ENCODE data around the gene SSH2.
"Not testable (repeated sequence)": the region's sequence is repeated elsewhere in the genome, so short reads cannot be mapped to it uniquely, and the experiment has no call there.

Gene SSH2

DNA sequence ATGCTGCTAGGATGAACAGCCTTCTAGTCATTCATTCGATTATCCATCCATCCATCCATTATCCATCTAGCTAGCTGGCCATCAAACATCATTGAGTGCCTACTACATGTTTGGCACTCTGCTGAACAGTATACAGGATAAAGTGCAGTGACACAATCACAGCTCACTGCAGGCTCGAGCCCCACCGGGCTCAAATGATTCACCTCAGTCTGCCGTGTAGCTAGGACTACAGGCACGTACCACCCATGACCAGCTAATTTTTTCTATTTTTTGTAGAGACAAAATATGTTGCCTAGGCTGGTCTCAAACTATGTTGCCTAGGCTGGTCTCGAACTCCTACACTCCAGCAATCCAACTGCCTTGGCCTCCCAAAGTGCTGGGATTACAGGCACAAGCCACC, 50.0 kb downstream of the SSH2 start:
- DNase-seq (ENCODE audit: low spot score): no peak

DNA sequence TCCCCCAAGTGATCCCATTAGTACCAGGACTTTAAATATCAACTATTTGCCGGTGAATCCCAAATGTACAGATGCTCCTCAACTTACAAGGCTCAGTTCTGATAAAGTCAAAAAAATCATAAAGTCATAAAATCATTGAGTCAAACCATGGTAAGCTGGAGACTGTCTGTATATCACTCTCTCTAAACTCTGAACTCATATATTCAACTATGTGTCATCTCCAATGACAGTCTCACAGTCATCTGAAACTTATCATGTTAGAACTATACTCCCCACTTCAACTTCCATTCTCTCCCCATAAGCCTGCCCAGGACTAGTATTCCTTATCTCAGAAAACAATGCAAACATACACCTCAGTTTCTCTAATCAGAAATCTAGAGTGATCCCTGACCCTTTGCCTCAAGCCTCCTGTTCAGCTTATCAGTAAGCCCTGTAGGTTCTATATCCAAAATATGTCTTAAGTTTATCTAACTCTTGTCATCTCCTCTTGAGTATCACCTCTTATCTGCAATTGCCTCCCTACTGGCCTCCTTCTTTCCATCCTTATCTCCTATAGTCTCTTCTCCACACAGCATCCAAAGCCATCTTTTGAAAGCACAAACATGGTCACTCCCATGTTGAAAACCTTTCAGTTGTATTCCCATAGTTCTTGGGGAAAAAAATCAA, 55.0 kb downstream of the SSH2 start:
- DNase-seq (ENCODE audit: low spot score): no peak

- DNase-seq (ENCODE audit: low spot score): not testable (repeated sequence)
These were observed 55.7 kb downstream of the SSH2 start for GRCh38 chr17:29874358-29874757.

DNA sequence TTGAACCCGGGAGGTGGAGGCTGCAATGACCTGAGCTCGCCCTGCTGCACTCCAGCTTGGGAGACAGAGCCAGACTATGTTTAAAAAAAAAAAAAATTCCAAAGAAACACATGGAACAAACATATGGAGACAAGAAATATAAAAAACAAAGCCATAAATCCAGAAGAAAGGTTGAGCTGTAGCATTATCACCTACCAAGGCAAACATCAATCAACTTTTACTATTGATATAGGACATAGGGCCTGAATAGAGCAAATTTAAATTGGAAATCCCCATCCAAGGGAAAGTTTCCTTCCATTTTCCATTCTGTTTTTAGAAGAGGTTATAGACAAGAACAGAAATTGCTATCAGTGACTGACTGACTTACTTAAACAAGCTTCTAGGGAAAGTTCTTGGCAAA, 56.6 kb downstream of the SSH2 start:
- no peak for DNase-seq (ENCODE audit: low spot score)

GRCh38 chr17:29870836-29871465, 59.1 kb downstream of the SSH2 start:
- no peak for DNase-seq (ENCODE audit: low spot score)

DNA sequence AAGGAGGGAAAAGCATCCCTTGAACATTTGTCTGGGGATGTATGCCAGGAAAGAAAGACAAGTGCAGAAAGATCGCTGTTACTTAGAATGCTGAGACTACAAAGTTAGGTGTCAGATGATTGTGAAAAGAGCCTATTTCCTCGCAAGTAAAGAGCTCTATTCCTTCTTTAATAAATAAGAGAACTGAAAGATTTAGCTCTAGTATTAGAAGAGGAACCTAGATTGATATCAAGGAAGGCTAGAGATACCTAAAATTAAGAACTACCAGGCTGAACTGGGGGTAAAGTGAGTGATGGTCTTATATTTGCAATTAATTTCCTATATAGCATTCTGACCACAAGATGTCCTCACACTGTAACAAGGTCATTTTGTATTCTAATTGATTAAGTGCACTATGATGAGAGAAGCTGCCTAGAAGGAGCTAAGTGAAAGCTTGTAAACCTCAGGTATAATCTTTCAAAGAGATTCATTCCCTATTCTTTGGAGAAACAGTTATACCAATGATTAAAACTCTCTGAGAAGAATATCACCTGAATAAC, 62.3 kb downstream of the SSH2 start:
- DNase-seq (ENCODE audit: low spot score): no peak

GRCh38 chr17:29866746-29867404, 63.2 kb downstream of the SSH2 start:
- no peak for DNase-seq (ENCODE audit: low spot score)

DNA sequence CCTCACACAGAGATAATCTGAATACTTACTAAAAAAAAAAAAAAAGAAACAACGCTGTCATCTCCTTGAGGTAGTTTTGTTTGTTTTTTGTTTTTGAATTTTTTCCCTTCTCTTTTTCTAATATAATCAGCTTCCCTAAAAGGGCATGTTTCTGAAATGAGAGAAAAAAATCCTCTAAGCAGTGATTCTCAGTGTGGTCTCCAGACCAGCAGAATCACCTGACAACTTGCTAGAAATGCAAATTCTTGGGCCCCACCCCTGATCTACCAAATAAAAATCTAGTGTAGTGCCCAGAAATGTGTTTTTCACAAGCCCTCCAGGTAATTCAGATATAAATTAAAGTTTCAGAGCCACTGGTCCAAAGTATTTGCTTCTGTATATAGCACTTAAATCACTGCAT, 65.4 kb downstream of the SSH2 start:
- DNase-seq (ENCODE audit: low spot score): no peak

GRCh38 chr17:29864123-29864522, 65.9 kb downstream of the SSH2 start:
- not testable (repeated sequence) for DNase-seq (ENCODE audit: low spot score)

- DNase-seq (ENCODE audit: low spot score): no peak
These were observed 67.1 kb downstream of the SSH2 start for GRCh38 chr17:29862951-29863350.

GRCh38 chr17:29862127-29862526, 67.9 kb downstream of the SSH2 start:
- no peak for DNase-seq (ENCODE audit: low spot score)

DNA sequence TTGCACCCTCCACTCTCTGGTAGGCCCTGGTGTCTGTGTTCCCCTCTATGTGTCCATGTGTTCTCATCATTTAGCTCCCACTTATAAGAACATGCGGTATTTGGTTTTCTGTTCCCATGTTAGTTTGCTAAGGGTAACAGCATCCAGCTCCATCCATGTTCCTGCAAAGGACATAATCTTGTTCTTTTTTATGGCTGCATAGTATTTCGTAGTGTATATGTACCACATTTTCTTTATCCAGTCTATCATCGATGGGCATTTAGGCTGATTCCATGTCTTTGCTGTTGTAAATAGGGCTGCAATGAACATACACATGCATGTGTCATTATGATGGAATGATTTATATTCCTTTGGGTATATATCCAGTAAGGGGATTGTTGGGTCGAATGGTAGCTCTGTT, 70.6 kb downstream of the SSH2 start:
- DNase-seq (ENCODE audit: low spot score): not testable (repeated sequence)

- DNase-seq (ENCODE audit: low spot score): no peak
These were observed 72.2 kb downstream of the SSH2 start for GRCh38 chr17:29857823-29858222.

GRCh38 chr17:29857105-29857504, 72.9 kb downstream of the SSH2 start:
- not testable (repeated sequence) for DNase-seq (ENCODE audit: low spot score)

DNA sequence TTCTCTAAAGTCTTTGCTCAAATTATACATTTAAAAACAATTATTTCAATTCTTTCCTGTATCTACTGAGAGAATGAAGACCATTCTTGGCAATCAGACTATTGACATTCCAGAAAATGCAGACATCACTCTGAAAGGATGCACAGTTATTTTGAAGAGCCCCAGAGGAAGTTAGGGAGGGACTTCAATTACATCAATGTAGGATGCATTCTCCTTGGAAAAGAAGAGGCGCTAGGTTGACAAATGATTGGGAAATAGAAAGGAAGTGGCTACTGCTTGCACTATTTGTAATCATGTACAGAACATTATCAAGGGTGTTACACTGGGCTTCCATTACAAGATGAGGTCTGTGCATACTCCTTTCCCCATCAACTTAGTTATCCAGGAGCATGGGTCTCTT, 74.3 kb downstream of the SSH2 start:
- no peak for DNase-seq (ENCODE audit: low spot score)

DNA sequence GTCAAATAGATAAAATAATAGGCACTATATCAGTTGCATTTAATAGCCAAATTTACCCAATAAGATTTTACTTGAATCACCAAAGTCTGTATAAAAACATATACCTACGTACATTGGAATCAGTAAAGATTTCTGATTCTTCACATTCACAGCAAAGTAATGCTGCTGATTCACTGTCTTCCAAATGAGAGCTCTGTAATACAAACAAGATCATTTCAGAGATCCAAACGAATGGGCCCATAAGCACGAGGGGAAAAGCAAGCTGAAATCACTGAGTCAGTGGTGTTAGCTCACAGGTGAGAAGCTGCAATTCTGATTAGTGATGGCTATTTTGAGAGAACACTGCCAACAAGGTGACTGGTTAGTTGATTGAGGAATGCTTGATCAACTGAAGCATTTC, 81.3 kb downstream of the SSH2 start:
- no peak for DNase-seq (ENCODE audit: low spot score)

DNA sequence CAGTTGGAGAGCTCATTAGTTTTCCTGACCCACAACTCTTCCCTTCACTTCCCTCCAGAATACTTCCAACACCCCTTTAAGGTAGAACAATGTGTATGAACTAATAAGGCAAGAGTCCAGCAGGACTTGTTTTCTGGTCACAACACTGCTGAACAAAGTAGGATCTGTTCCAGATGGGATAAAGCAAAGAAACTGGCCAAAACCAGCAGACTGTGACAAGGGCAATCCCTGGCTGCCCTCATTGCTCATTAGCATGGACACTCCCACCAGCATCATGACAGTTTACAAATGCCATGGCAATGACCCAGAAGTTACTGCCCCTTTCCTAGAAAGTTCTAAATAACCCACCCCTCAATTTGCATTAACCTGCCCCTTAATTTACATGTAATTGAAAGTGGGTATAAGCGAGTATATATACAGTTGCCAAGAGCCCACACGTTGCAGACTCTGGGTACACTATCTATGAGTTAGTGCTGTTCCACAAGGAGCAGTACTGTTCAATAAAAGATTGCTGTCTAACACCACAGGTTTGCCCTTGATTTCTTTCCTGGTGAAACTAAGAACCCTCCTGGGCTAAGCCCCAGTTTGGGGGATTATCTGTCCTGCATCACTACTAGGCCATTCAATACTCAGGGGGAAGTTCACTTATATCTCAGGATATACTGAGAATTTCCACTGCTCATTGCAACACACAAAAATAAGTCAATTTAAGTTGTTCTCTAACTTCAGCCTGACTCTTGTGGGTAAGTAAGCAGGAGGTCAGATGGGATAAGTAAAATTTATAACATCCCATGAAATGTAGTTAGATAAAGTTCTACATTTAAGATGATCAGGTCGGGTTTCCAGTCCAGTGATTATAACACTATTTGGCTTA, 82.3 kb downstream of the SSH2 start:
- no peak for DNase-seq (ENCODE audit: low spot score)

DNA sequence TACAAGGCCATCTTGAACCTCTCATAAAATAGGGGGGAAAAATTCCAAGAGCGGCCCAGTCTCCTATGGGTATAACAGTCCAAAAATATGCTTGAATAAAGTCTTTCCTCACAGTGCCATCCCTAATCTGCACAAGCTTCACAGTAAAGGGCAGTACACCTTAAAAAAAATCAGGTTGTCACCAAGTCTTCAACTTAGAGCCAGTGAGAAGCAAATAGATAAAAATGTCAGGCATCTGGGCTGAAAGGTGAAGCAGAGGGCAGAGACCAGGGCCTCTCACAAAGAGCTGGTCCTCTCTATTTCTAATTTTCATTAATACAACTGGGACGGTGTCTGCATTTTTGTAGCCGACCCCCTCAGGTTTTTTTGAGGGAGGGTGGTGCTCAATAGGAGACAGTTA, 82.9 kb downstream of the SSH2 start:
- DNase-seq (ENCODE audit: low spot score): no peak

GRCh38 chr17:29846298-29846697, 83.7 kb downstream of the SSH2 start:
- DNase-seq (ENCODE audit: low spot score): no peak

DNA sequence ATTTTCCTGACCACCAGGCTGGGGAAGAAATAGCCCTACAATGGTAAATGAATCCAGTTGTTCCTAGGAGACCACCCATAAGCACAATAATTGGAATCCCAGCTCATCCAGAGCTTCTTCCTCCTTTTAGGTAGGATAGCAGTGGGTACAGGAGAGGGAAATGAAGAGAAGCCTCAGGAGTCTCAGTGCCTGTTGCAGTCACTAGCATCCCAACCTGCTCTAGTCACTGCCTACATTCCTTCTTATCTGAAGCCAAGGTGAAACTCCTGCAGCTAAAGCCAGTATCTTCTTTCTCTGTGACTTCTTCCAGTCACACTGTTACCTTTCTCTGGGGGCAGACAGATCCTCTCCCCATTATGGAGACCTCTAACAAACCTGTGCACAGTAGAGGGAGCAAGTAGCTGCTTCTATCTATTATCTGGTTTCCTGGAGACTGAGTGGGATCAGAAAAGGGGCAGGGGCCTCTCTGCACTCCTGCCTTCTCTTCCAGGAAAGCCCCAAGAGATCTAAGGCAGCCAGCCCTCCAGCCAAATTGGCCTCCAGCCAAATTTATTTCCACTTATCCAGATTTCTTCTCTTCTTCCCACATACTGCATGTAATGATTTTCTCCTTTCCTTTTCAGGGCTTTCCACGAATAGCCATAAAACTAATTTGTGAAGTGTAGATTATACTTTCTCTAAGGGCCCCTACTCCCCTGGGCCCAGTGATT, 85.5 kb downstream of the SSH2 start:
- no peak for DNase-seq (ENCODE audit: low spot score)

DNA sequence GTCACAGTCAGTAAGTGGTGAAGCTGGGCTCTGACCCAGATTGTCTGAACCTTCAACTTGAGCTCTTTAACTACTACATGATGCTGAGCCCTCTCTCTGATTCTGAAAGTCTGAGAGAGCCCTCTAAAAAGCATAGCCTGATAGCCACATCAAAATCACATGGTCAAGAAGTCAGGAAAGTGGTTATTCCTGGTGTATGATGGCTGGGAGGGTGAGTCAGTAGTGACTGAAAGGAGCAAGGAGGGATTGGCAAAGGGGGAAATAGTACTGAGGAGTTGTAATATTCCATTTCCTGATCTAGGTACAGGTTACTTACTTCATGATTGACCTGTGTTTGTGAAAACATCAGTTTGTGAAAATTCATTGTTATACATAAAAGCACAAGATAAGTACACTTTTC, 89.1 kb downstream of the SSH2 start:
- no peak for DNase-seq (ENCODE audit: low spot score)

DNA sequence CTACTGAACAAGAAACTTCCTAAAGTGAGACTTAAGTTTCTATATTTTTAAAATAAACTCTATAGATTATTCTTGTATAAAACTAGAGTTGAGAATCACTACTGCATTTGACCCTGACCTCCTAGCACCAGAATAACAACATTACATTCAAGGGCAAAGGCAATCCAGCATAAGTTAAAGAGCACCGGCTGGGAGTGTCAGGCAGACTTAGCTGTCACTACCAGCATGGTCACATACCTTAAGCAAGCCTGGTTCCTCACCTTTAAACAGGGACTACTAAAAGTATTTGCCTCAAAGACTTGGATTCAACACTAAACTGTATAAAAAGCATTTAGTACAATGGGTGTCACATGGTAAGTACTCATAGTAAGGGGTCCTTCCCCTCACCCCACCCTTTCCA, 90.4 kb downstream of the SSH2 start:
- DNase-seq (ENCODE audit: low spot score): no peak

Measured in activated CD4-positive, alpha-beta T cell treated with anti-CD3 and anti-CD28 coated beads, Interleukin-2, Interleukin-4, amounts not matched to agents 100 ng/mL and 50 ng/mL, durations not matched to agents 16 hours and 8 hours (primary cell).